SKM-1 (cell line): ENCODE data around the gene GALK1.

ENCODE experiments used
- DNase-seq: peaks from one replicate; lab custom pipeline; 2025; ENCODE audit not compliant: unreplicated experiment; lab: John Stamatoyannopoulos, UW

GALK1 gene

GRCh38 chr17:75729351-75729750 is 35.6 kb downstream of the GALK1 start:
- DNase-seq: no peak

- no peak for DNase-seq
Observed at GRCh38 chr17:75727391-75727790, 37.6 kb downstream of the GALK1 start.

DNA sequence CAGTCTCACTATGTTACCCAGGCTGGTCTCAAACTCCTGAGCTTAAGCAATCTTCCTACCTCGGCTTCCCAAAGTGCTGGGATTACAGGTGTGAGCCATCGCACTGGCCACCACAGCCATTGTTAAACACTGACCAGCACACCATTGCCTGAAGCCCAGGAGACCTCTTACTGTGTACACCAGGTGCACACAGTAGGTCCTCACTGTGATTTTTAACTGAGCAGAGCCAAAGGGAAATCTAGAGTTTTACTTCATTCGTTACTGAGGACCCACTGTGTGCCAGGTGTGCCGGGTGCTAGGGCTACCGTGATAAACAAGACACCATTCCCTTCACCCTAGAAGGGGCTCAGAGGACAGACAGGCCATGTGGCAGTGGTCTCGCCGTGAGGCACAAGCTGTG is 39.5 kb downstream of the GALK1 start:
- no peak for DNase-seq

- DNase-seq: no peak
Observed at GRCh38 chr17:75724016-75725003, 40.7 kb downstream of the GALK1 start.

DNA sequence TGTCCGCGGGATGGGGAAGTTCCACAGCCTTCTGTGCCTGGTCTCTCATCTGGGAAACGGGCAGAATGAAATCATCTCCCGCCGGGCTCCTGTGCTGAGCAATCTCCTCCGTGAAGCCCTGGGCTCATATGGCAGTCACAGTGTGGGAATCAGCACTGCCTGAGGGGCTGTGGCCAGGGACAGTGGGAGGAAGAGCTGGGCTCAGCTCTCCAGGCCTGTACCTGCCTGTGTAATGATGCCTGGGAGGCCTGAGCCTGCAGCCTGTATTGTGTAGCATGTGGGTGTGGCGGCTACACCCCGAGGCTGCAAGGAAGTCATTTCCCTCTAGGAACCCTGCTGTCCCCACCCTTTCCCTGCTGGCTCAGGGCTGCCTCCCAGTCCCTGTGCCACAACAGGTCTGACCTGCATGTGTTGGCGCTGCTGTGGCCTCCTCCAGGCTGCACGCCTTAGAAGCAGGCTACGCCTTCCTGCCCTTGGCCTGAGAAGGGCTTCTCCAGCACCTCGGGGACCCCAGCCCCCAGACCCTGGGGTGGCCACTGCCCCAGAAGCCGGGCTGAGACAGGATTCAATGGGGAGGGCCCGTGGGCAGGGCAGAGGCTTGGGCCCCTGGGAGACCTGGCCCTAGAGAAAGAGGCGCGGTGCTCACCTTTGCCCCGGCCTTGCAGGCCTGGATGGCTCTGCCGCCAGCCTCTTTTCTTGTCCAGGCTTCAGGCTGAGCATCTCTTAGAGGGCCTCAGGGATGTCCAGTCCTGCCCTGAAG is 41.6 kb downstream of the GALK1 start:
- no peak for DNase-seq

GRCh38 chr17:75722542-75723095 is 42.4 kb downstream of the GALK1 start:
- no peak for DNase-seq

DNA sequence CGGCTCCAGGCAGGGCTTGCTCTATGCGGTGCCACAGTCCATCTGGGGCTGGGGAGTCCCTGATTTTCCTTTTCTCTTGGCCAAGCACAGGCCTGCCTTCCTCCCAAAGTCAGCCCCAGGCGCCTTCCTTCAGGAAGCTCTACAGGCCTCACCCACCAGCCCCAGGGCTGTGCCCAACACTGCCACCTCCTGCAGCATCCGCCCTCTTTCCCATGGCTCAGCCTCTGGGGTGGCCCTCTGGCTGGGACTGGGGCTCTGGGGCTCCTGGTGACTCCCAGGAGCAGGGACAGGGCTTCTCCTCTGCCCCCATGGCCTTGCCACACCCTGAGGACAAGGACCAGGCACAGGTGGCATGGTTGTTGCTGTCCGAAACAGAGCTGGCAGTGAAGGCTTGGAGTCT is 42.9 kb downstream of the GALK1 start:
- no peak for DNase-seq

- DNase-seq: no peak
Observed at GRCh38 chr17:75721463-75722011, 43.5 kb downstream of the GALK1 start.

GRCh38 chr17:75720656-75721462 is 44.1 kb downstream of the GALK1 start, which contains the start of gene ITGB4:
Gene ITGB4 (plus strand): TSS chr17:75721459. CDS start chr17:75724704, 3,245 bp downstream.
- DNase-seq: no peak

DNA sequence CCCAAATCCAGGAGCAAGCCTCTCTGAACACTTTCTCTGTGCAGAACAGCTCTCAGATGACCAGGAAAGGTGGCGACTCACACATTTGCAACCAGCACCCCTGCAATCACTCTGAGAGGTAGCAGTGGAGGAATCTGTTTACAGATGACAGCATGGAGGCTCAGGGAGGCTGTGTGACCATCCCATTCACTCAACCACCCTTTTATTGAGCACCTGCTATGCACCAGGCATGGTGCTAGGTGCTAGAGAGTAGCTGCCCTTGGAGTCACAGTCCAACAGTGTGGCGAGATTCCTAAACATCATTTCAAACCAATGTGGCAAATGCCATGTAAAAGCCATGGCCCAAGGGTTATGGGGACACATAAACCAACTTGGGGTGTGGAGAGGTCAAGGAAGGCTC is 45.3 kb downstream of the GALK1 start:
- no peak for DNase-seq

- DNase-seq: no peak
Observed at GRCh38 chr17:75712446-75712845, 52.5 kb downstream of the GALK1 start.
